ENCODE results near the gene DACT3.

- TF ChIP-seq SIN3A (IDR thresholded peaks at IDR 0.05; ENCODE audit: borderline replicate concordance, low read depth, low read length): no peak
- no peak for TF ChIP-seq JUND (CRISPR knock-in tag; IDR thresholded peaks at IDR 0.05)
- no peak for TF ChIP-seq CTCF (CRISPR knock-in tag; IDR thresholded peaks at IDR 0.05)
- no peak for TF ChIP-seq PHF8 (CRISPR knock-in tag; IDR thresholded peaks at IDR 0.05)
- no peak for TF ChIP-seq MXI1 (IDR thresholded peaks at IDR 0.05; ENCODE audit: borderline replicate concordance, low read depth, low read length)
- no peak for TF ChIP-seq CBX2 (IDR thresholded peaks at IDR 0.05; ENCODE audit: low read depth, low read length)
- no peak for TF ChIP-seq CBX2 (CRISPR knock-in tag; IDR thresholded peaks at IDR 0.05; ENCODE audit: low read depth)
Observed at GRCh38 chr19:46691104-46691503, 30.1 kb upstream of the DACT3 start.

Data from HepG2 (cell line).